GM18508 (cell line): ENCODE results near the gene ZNF784.
"Not testable (repeated sequence)": the region's sequence is repeated elsewhere in the genome, so short reads cannot be mapped to it uniquely, and the experiment has no call there.

Source experiments
- ATAC-seq: cut with Tn5 transposase; IDR thresholded peaks from one replicate; pipeline ENCODE4 v1.9.1; 2021; ENCODE audit warnings: moderate number of reproducible peaks; ENCODE audit not compliant: insufficient read depth, unreplicated experiment

ZNF784 gene

GRCh38 chr19:55590617-55591016, 33.7 kb downstream of the ZNF784 start:
- ATAC-seq = no peak

GRCh38 chr19:55590109-55590508, 34.3 kb downstream of the ZNF784 start:
- ATAC-seq = no peak

GRCh38 chr19:55588738-55589137, 35.6 kb downstream of the ZNF784 start:
- no peak for ATAC-seq

- ATAC-seq = peak; percentile 79
Observed at GRCh38 chr19:55586976-55587668, 37.2 kb downstream of the ZNF784 start.

- no peak for ATAC-seq
Observed at GRCh38 chr19:55585658-55586339, 38.6 kb downstream of the ZNF784 start.

- ATAC-seq = no peak
Observed at GRCh38 chr19:55584871-55585270, 39.5 kb downstream of the ZNF784 start.

- not testable (repeated sequence) for ATAC-seq
Observed at GRCh38 chr19:55583897-55584296, 40.5 kb downstream of the ZNF784 start.

GRCh38 chr19:55582284-55582683, 42.1 kb downstream of the ZNF784 start:
- not testable (repeated sequence) for ATAC-seq

- ATAC-seq = no peak
Observed at GRCh38 chr19:55581823-55582223, 42.5 kb downstream of the ZNF784 start.

- ATAC-seq = no peak
Observed at GRCh38 chr19:55581145-55581822, 43.1 kb downstream of the ZNF784 start.

- no peak for ATAC-seq
Observed at GRCh38 chr19:55580628-55581144, 43.7 kb downstream of the ZNF784 start, which contains the start of gene ZNF579. Gene ZNF579, minus strand, starts transcription at chr19:55580848. Its CDS starts 1,209 bp downstream, at chr19:55579639.

- no peak for ATAC-seq
Observed at GRCh38 chr19:55579766-55580621, 44.4 kb downstream of the ZNF784 start.

- no peak for ATAC-seq
Observed at GRCh38 chr19:55578761-55579747, 45.3 kb downstream of the ZNF784 start.

GRCh38 chr19:55578031-55578760, 46.2 kb downstream of the ZNF784 start:
- no peak for ATAC-seq

- ATAC-seq = no peak
Observed at GRCh38 chr19:55576746-55577145, 47.6 kb downstream of the ZNF784 start.

- ATAC-seq = not testable (repeated sequence)
Observed at GRCh38 chr19:55573929-55574328, 50.4 kb downstream of the ZNF784 start.
